K562 (cell line): Measurements from ENCODE around the gene HOXA10. TPM values are rescaled to one million over a fixed set of nuclear protein-coding genes. Genes with fewer than 3 reads are reported as not detected.

Experiments
- ATAC-seq: fragments of 200-7000 bp; cut with Tn5 transposase; 3 replicates; pipeline ENCODE4 v1.9.1; 2020; ENCODE audit warnings: moderate library complexity
- BruUV-seq: library from RNA; stranded (reverse); fragments of 400-500 nt; replicated peaks from 2 replicates; lab custom pipeline; 2021; lab: Mats Ljungman, UMichigan
- CTCF ChIA-PET: fragments of 300-600 bp; formaldehyde crosslinking; extraction: SDS; loops from one replicate; lab custom pipeline; 2021; ENCODE audit warnings: low intra/inter-chr PET ratio; lab: Yijun Ruan, JAX
- POLR2A ChIA-PET: fragments of 300-600, 350-650 bp; sonication (Branson Sonifier 250); formaldehyde crosslinking; extraction: SDS; loops from one replicate; lab custom pipeline; 2021; ENCODE audit warnings: antibody characterized with exemption, inconsistent platforms; lab: Yijun Ruan, JAX
- DNase-seq, 4 experiments: peaks; one replicate each; pipeline versions ENCODE4 v3.0.0 to v3.0.0-alpha.2; 2011 to 2018; ENCODE audit warnings: low spot score in 3 of 4, mixed read lengths in 3 of 4; ENCODE audit errors: extremely low read depth in 1 of 4
- FAIRE-seq: peaks from 2 replicates; lab custom pipeline; 2011; peaks lifted over from hg19 to GRCh38; lab: Jason Lieb, UNC
- H2AFZ ChIP-seq: 2 replicates; pipeline ENCODE4 v1.6.0; 2011; ENCODE audit warnings: low read depth, low read length, control low read depth, inconsistent platforms
- H3K27ac ChIP-seq: fragments of 200-600 bp; 3 replicates; pipeline ENCODE4 v1.8.0; 2011; ENCODE audit warnings: low read depth, mild to moderate bottlenecking, control low read depth, inconsistent platforms, low read length, moderate library complexity, mixed read lengths; ENCODE audit errors: extremely low read depth
- H3K27me3 ChIP-seq, 2 experiments: fragments of 300-600 bp in 1 of 2; 2 replicates in 1 of 2; 3 replicates in 1 of 2; pipeline versions ENCODE4 v1.6.0 to v1.8.0; 2011; ENCODE audit warnings: inconsistent platforms in 2 of 2, low read length in 2 of 2, mild to moderate bottlenecking in 1 of 2, mixed read lengths in 1 of 2, moderate library complexity in 1 of 2; ENCODE audit not compliant: control insufficient read depth in 2 of 2, insufficient read depth in 2 of 2
- H3K36me3 ChIP-seq: fragments of 300-600 bp; 3 replicates; pipeline ENCODE4 v1.8.0; 2011; ENCODE audit warnings: mild to moderate bottlenecking, low read length, inconsistent platforms; ENCODE audit not compliant: control insufficient read depth, insufficient read depth
- H3K4me1 ChIP-seq, 2 experiments: fragments of 200-600 bp in 1 of 2; replicated peaks in 1 of 2; 2 replicates in 1 of 2; 3 replicates in 1 of 2; pipeline versions ENCODE4 v1.5.1 to v1.8.0; 2011; ENCODE audit warnings: inconsistent platforms in 2 of 2, low read length in 2 of 2, mild to moderate bottlenecking in 1 of 2, mixed read lengths in 1 of 2, moderate library complexity in 1 of 2; ENCODE audit not compliant: control insufficient read depth in 2 of 2, insufficient read depth in 2 of 2
- H3K4me2 ChIP-seq: 2 replicates; pipeline ENCODE4 v1.6.1; 2011; ENCODE audit warnings: low read length, control low read depth, inconsistent platforms, mixed read lengths; ENCODE audit not compliant: insufficient read depth
- H3K4me3 ChIP-seq: fragments of 200-600 bp; sonication (generic), shearing (Covaris generic); 2 replicates; pipeline ENCODE4 v1.5.1; 2016; ENCODE audit warnings: control low read depth, inconsistent platforms
- H3K79me2 ChIP-seq: fragments of 200-600 bp; 3 replicates; pipeline ENCODE4 v1.8.0; 2011; ENCODE audit warnings: low read length, inconsistent platforms; ENCODE audit not compliant: control insufficient read depth, insufficient read depth
- H3K9ac ChIP-seq, 2 experiments: 2 replicates each; pipeline versions ENCODE4 v1.6.0 to v1.6.1; 2011; ENCODE audit warnings: low read depth in 2 of 2, low read length in 2 of 2, control low read depth in 1 of 2, inconsistent platforms in 1 of 2, mild to moderate bottlenecking in 1 of 2, mixed read lengths in 1 of 2; ENCODE audit not compliant: insufficient read depth in 1 of 2
- H3K9me1 ChIP-seq: one replicate; pipeline ENCODE4 v1.6.0; 2011; ENCODE audit warnings: inconsistent platforms, mild to moderate bottlenecking, low read length, moderate library complexity; ENCODE audit not compliant: control insufficient read depth, insufficient read depth
- H3K9me3 ChIP-seq: replicated peaks from 2 replicates; pipeline ENCODE4 v1.5.1; 2011; ENCODE audit warnings: low read depth, low read length, inconsistent platforms; ENCODE audit not compliant: control insufficient read depth, insufficient read depth
- H4K20me1 ChIP-seq: replicated peaks from 2 replicates; pipeline ENCODE4 v1.6.1; 2011; ENCODE audit warnings: low read length, inconsistent platforms, mixed read lengths; ENCODE audit not compliant: control insufficient read depth, insufficient read depth
- CHD2 ChIP-seq: IDR thresholded peaks from 2 replicates; pipeline ENCODE4 v1.6.1; 2011; ENCODE audit warnings: low read depth, low read length
- HMG20A ChIP-seq: fragments of 450-650 bp; formaldehyde crosslinking; conservative IDR thresholded peaks from 2 replicates; pipeline ENCODE4 v1.4.0; 2020; ENCODE audit warnings: mild to moderate bottlenecking, mixed read lengths
- MCM7 ChIP-seq, 2 experiments: fragments of 450-650 bp; IDR thresholded peaks; 2 replicates each; pipeline ENCODE4 v1.6.1; 2016 to 2018
- ZNF274 ChIP-seq: IDR thresholded peaks from 2 replicates; pipeline ENCODE4 v1.6.1; 2011; ENCODE audit warnings: low read depth, mild to moderate bottlenecking, low read length, moderate library complexity, borderline replicate concordance
- WGBS: fragments of 100-300 bp; shearing (Covaris generic); methylation state at CpG from one replicate; pipeline ENCODE4 v1.1.6; 2016; ENCODE audit warnings: low coverage, mixed read lengths; ENCODE audit not compliant: insufficient coverage; ENCODE audit errors: missing lambda C conversion rate; 5-methylcytosine and 5-hydroxymethylcytosine counted together
- in situ Hi-C: fragments of 300-500 bp; cut with MboI; formaldehyde crosslinking; loops from 4 replicates; pipeline ENCODE4 v1.15.0; 2018; ENCODE audit warnings: inconsistent platforms, mixed read lengths
- intact Hi-C: fragments of 100-400 bp; cut with micrococcal nuclease; formaldehyde crosslinking; loops from 2 replicates; pipeline ENCODE4 v1.14.2; 2022
- polyA plus RNA-seq, 8 experiments: library from polyadenylated mRNA; depleted of rRNA in 4 of 8; stranded (reverse) in 5 of 8; unstranded in 3 of 8; fragments of >200 nt; fragmentation: Nextera tagmentation in 2 of 8; fragmentation: Illumina TruSeq in 1 of 8; extraction: Ambion mirVana in 2 of 8; extraction: Trizol in 1 of 8; gene quantifications; 2 replicates each; pipeline versions ENCODE4 v1.2.1 to v1.2.3, GENCODE V29; 2011 to 2014; ENCODE audit warnings: inconsistent platforms in 1 of 8, missing spikeins in 1 of 8
- total RNA-seq, 7 experiments: library from RNA; depleted of rRNA in 6 of 7; stranded (reverse); fragments of >200 nt in 6 of 7; fragmentation: Illumina TruSeq in 2 of 7; extraction: Trizol in 2 of 7; gene quantifications; 2 replicates each; pipeline versions ENCODE4 v1.2.1 to v1.2.3, GENCODE V29; 2011 to 2021; ENCODE audit warnings: low replicate concordance in 1 of 7
- TF ChIP-seq, protein P1 (sequence below): sonication (generic); formaldehyde crosslinking; IDR thresholded peaks from 2 replicates; pipeline ENCODE4 v1.8.0; 2022; ENCODE audit warnings: mild to moderate bottlenecking, missing genetic modification reagents
- TF ChIP-seq, protein P2 (sequence below): fragments of 450-650 bp; IDR thresholded peaks from 2 replicates; pipeline ENCODE4 v1.6.1; 2016; ENCODE audit warnings: low read depth

The HOXA10 gene
- total and polyA plus RNA-seq, 9 of the 15 experiments (the other 6 are each of a cell fraction or from before 2014, with no cell fraction given), result not detected

DNA sequence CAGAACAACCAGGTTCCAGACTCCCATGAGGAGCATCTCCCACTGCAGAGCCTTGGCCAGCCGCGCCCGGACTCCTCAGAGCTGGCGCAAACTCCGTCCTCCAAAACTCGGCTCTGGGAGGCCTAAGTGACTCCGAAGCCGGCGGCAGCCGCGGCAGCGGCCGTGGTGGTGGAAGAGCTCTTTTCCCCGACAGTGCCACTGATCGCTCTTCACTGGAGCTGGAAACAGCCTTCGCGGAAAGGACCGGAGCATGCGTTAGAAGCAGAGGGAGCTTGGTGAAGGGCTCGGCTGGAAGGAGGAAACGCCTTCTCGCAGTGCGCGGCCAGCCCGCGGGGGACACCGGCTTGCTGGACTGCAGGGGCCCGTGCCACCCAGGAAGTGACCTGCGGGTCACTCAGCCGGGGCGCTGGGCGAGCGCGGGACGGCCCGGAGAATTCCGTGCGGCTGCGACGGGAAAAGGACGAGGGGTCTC lies 30.8 kb upstream of the HOXA10 start:
- peaks cover 0 to 15% of the 10 kb centered on the region in 2 experiments; a peak in 2 of 5 replicates for H3K4me1 ChIP-seq
- no peaks in the 10 kb centered on the region for H3K9me1 ChIP-seq
- no peak for DNase-seq
- H3K4me3 ChIP-seq, result no peak overlapping the region
- BruUV-seq, result no TSS peak
- in situ Hi-C loops, result loop anchor here (5.0 to 10.0 kb wide), 4 partner anchors 370 to 812 kb away; no protein-coding TSS in a partner anchor
- H3K9ac ChIP-seq, result no peak overlapping the region
- no peak overlapping the region for H3K4me2 ChIP-seq
- ATAC-seq, result no peak
- no peak for FAIRE-seq
- WGBS, result 12% methylated on average over 33 of the region's 41 CpGs
- ChIA-PET CTCF (interaction anchor here (0.7 kb wide), 1 partner anchor 27 kb away, joined by 3 read pairs; no protein-coding TSS in a partner anchor), POLR2A (no interaction called here)
- peaks cover 9% of the 10 kb centered on the region; the same call in 1 of the 2 replicates for H4K20me1 ChIP-seq
- TF ChIP-seq, protein P1, sequence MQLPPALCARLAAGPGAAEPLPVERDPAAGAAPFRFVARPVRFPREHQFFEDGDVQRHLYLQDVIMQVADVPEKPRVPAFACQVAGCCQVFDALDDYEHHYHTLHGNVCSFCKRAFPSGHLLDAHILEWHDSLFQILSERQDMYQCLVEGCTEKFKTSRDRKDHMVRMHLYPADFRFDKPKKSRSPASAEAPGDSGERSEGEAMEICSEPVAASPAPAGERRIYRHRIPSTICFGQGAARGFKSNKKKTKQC, result no peak
- no peak for TF ChIP-seq CHD2
- no peak for TF ChIP-seq HMG20A
- TF ChIP-seq MCM7 (IDR thresholded peaks at IDR 0.05), result no peak
- no peak for TF ChIP-seq ZNF274
- TF ChIP-seq, protein P2, sequence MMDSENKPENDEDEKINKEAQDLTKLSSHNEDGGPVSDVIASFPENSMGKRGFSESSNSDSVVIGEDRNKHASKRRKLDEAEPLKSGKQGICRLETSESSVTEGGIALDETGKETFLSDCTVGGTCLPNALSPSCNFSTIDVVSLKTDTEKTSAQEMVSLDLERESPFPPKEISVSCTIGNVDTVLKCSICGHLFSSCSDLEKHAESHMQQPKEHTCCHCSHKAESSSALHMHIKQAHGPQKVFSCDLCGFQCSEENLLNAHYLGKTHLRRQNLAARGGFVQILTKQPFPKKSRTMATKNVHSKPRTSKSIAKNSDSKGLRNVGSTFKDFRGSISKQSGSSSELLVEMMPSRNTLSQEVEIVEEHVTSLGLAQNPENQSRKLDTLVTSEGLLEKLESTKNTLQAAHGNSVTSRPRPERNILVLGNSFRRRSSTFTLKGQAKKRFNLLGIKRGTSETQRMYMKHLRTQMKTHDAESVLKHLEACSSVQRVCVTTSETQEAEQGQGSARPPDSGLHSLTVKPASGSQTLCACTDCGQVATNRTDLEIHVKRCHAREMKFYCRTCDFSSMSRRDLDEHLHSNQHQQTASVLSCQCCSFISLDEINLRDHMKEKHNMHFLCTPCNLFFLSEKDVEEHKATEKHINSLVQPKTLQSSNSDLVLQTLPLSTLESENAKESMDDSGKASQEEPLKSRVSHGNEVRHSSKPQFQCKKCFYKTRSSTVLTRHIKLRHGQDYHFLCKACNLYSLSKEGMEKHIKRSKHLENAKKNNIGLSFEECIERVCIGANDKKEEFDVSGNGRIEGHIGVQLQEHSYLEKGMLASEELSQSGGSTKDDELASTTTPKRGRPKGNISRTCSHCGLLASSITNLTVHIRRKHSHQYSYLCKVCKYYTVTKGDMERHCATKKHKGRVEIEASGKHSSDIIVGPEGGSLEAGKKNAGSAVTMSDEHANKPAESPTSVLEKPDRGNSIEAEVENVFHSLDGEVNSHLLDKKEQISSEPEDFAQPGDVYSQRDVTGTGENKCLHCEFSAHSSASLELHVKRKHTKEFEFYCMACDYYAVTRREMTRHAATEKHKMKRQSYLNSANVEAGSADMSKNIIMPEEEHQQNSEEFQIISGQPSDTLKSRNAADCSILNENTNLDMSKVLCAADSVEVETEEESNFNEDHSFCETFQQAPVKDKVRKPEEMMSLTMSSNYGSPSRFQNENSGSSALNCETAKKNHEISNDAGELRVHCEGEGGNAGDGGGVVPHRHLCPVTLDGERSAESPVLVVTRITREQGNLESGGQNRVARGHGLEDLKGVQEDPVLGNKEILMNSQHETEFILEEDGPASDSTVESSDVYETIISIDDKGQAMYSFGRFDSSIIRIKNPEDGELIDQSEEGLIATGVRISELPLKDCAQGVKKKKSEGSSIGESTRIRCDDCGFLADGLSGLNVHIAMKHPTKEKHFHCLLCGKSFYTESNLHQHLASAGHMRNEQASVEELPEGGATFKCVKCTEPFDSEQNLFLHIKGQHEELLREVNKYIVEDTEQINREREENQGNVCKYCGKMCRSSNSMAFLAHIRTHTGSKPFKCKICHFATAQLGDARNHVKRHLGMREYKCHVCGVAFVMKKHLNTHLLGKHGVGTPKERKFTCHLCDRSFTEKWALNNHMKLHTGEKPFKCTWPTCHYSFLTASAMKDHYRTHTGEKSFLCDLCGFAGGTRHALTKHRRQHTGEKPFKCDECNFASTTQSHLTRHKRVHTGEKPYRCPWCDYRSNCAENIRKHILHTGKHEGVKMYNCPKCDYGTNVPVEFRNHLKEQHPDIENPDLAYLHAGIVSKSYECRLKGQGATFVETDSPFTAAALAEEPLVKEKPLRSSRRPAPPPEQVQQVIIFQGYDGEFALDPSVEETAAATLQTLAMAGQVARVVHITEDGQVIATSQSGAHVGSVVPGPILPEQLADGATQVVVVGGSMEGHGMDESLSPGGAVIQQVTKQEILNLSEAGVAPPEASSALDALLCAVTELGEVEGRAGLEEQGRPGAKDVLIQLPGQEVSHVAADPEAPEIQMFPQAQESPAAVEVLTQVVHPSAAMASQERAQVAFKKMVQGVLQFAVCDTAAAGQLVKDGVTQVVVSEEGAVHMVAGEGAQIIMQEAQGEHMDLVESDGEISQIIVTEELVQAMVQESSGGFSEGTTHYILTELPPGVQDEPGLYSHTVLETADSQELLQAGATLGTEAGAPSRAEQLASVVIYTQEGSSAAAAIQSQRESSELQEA, result no peak
- no peak overlapping the region for H2AFZ ChIP-seq
- H3K27ac ChIP-seq, result no peak overlapping the region
- H3K9me3 ChIP-seq, result no peaks in the 10 kb centered on the region
- H3K27me3 ChIP-seq, result peaks cover 45 to 77% of the 10 kb centered on the region in 2 experiments
- H3K79me2 ChIP-seq, result no peaks in the 10 kb centered on the region
- intact Hi-C loops, result no loop called here
- no peaks in the 10 kb centered on the region for H3K36me3 ChIP-seq
